Endothelial cell of umbilical vein (primary cell): ENCODE data around the gene PRKCG.

Source experiments
- CTCF ChIP-seq, 2 donors: IDR thresholded peaks; 1 replicate in 1 of 2; 2 replicates in 1 of 2; pipeline ENCODE4 v1.5.1; 2011; ENCODE audit warnings: low read length in 2 of 2, mild to moderate bottlenecking in 2 of 2, moderate library complexity in 2 of 2, control low read depth in 1 of 2, inconsistent platforms in 1 of 2, low read depth in 1 of 2; ENCODE audit not compliant: insufficient read depth in 1 of 2; ENCODE audit errors: extremely low read depth in 1 of 2
- EZH2 ChIP-seq: IDR thresholded peaks from 2 replicates; pipeline ENCODE4 v1.6.1; 2012; ENCODE audit warnings: borderline replicate concordance, low read depth, mild to moderate bottlenecking, moderate library complexity, low read length, inconsistent platforms; ENCODE audit not compliant: severe bottlenecking
- POLR2AphosphoS5 ChIP-seq: IDR thresholded peaks from 2 replicates; pipeline ENCODE4 v1.6.1; 2012; ENCODE audit warnings: low read depth, mild to moderate bottlenecking, control low read depth, low read length, moderate library complexity; ENCODE audit not compliant: insufficient read depth

GRCh38 chr19:53947624-53948023, 65.6 kb downstream of the PRKCG start:
- TF ChIP-seq CTCF (IDR thresholded peaks at IDR 0.05; ENCODE audit: extremely low read depth in 1 of 2, insufficient read depth in 1 of 2, low read depth in 1 of 2, low read length in 2 of 2) (peak in 1 of 2 donors; percentile 16), POLR2AphosphoS5 (no peak), EZH2 (no peak)
